MM.1S (cell line): Measurements from ENCODE around the gene ATF7IP.

Source experiments
- DNase-seq: peaks from one replicate; pipeline ENCODE4 v3.0.0-alpha.2; 2015
- H2AFZ ChIP-seq: fragments of 300-600 bp; sonication (generic); 2 replicates; pipeline ENCODE4 v1.6.0; 2016; ENCODE audit warnings: antibody characterized with exemption, low read length
- H3F3A ChIP-seq: fragments of 300-600 bp; sonication (generic); 2 replicates; pipeline ENCODE4 v1.6.1; 2016; ENCODE audit warnings: mild to moderate bottlenecking, antibody characterized with exemption, low read length, moderate library complexity, mixed read lengths; ENCODE audit not compliant: insufficient read depth
- H3K27ac ChIP-seq: fragments of 300-600 bp; sonication (generic); 2 replicates; pipeline ENCODE4 v1.5.1; 2016; ENCODE audit warnings: mild to moderate bottlenecking, low read length
- H3K27me3 ChIP-seq: fragments of 300-600 bp; sonication (generic); replicated peaks from 2 replicates; pipeline ENCODE4 v1.6.0; 2016; ENCODE audit warnings: low read length; ENCODE audit not compliant: insufficient read depth
- H3K36me3 ChIP-seq: fragments of 300-600 bp; sonication (generic); replicated peaks from 2 replicates; pipeline ENCODE4 v1.6.1; 2016; ENCODE audit warnings: mild to moderate bottlenecking, low read length, mixed read lengths; ENCODE audit not compliant: insufficient read depth
- H3K4me1 ChIP-seq: fragments of 300-600 bp; sonication (generic); 2 replicates; pipeline ENCODE4 v1.6.1; 2016; ENCODE audit warnings: low read length, mixed read lengths
- H3K4me2 ChIP-seq: fragments of 300-600 bp; sonication (generic); 2 replicates; pipeline ENCODE4 v1.6.0; 2016; ENCODE audit warnings: low read depth, low read length
- H3K4me3 ChIP-seq: fragments of 300-600 bp; sonication (generic); 2 replicates; pipeline ENCODE4 v1.5.1; 2016; ENCODE audit warnings: low read length, mixed read lengths
- H3K79me2 ChIP-seq: fragments of 300-600 bp; sonication (generic); 2 replicates; pipeline ENCODE4 v1.6.1; 2016; ENCODE audit warnings: mixed run types, low read length, mixed read lengths
- H3K9ac ChIP-seq: fragments of 300-600 bp; sonication (generic); 2 replicates; pipeline ENCODE4 v1.6.1; 2016; ENCODE audit warnings: low read length, mixed read lengths
- H3K9me2 ChIP-seq: fragments of 300-600 bp; sonication (generic); replicated peaks from 2 replicates; pipeline ENCODE4 v1.6.1; 2016; ENCODE audit warnings: mild to moderate bottlenecking, low read length, mixed read lengths; ENCODE audit not compliant: insufficient read depth
- H3K9me3 ChIP-seq: fragments of 300-600 bp; sonication (generic); replicated peaks from 2 replicates; pipeline ENCODE4 v1.6.1; 2016; ENCODE audit warnings: mild to moderate bottlenecking, low read length, mixed read lengths; ENCODE audit not compliant: insufficient read depth
- H4K20me1 ChIP-seq: fragments of 300-600 bp; sonication (generic); 2 replicates; pipeline ENCODE4 v1.6.1; 2016; ENCODE audit warnings: mild to moderate bottlenecking, low read length, moderate library complexity, mixed read lengths; ENCODE audit not compliant: insufficient read depth
- CTCF ChIP-seq: fragments of 300-600 bp; sonication (generic); IDR thresholded peaks from 2 replicates; pipeline ENCODE4 v1.5.1; 2016; ENCODE audit warnings: antibody characterized with exemption, low read length, mixed read lengths
- EZH2 ChIP-seq: fragments of 300-600 bp; sonication (generic); optimal IDR thresholded peaks from 2 replicates; pipeline ENCODE3; 2017; ENCODE audit warnings: low read depth, mild to moderate bottlenecking, antibody characterized with exemption, low read length, mixed read lengths
- EZH2phosphoT487 ChIP-seq: fragments of 300-600 bp; sonication (generic); IDR thresholded peaks from 2 replicates; pipeline ENCODE4 v1.6.1; 2018; ENCODE audit warnings: antibody characterized with exemption, low read length

ATF7IP gene

GRCh38 chr12:14430394-14430986 is 65.0 kb downstream of the ATF7IP start:
- Histone ChIP-seq H3K27me3 (no peaks in the 10 kb centered on the region), H3K4me2 (no peak overlapping the region), H3K9ac (no peak overlapping the region), H3K9me3 (no peaks in the 10 kb centered on the region), H3K79me2 (peaks cover 73% of the 10 kb centered on the region), H2AFZ (no peak overlapping the region), H3K27ac (no peak overlapping the region), H4K20me1 (no peaks in the 10 kb centered on the region), H3K4me1 (no peaks in the 10 kb centered on the region), H3K9me2 (no peaks in the 10 kb centered on the region), H3K36me3 (no peaks in the 10 kb centered on the region), H3K4me3 (no peak overlapping the region), H3F3A (no peaks in the 10 kb centered on the region)
- DNase-seq, result no peak
- TF ChIP-seq EZH2 (no peak), CTCF (no peak), EZH2phosphoT487 (no peak)

- DNase-seq, result no peak
- H3K36me3 ChIP-seq, result 0 out of 2 replicates have a peak, but pooled peaks cover 3% of the 10 kb centered on the region
- no peak overlapping the region for H3K27ac ChIP-seq
- no peaks in the 10 kb centered on the region for H3K9me3 ChIP-seq
- H3K9ac ChIP-seq, result no peak overlapping the region
- H3F3A ChIP-seq, result no peaks in the 10 kb centered on the region
- H3K4me2 ChIP-seq, result no peak overlapping the region
- H3K27me3 ChIP-seq, result no peaks in the 10 kb centered on the region
- H3K9me2 ChIP-seq, result no peaks in the 10 kb centered on the region
- H3K79me2 ChIP-seq, result peaks cover 62% of the 10 kb centered on the region
- no peak overlapping the region for H3K4me3 ChIP-seq
- TF ChIP-seq EZH2 (no peak), CTCF (no peak), EZH2phosphoT487 (no peak)
- no peaks in the 10 kb centered on the region for H3K4me1 ChIP-seq
- H2AFZ ChIP-seq, result no peak overlapping the region
- no peaks in the 10 kb centered on the region for H4K20me1 ChIP-seq
Measured at GRCh38 chr12:14431975-14432374, 66.5 kb downstream of the ATF7IP start.

GRCh38 chr12:14435627-14436026 is 70.1 kb downstream of the ATF7IP start:
- H3K36me3 ChIP-seq, result 0 out of 2 replicates have a peak, but pooled peaks cover 3% of the 10 kb centered on the region
- H2AFZ ChIP-seq, result no peak overlapping the region
- no peak for TF ChIP-seq CTCF
- TF ChIP-seq EZH2, result no peak
- no peak for TF ChIP-seq EZH2phosphoT487
- DNase-seq, result no peak
- H3K4me1 ChIP-seq, result no peaks in the 10 kb centered on the region
- no peak overlapping the region for H3K4me2 ChIP-seq
- no peaks in the 10 kb centered on the region for H3K9me2 ChIP-seq
- H3K9me3 ChIP-seq, result no peaks in the 10 kb centered on the region
- H3F3A ChIP-seq, result no peaks in the 10 kb centered on the region
- H3K4me3 ChIP-seq, result no peak overlapping the region
- no peak overlapping the region for H3K27ac ChIP-seq
- H3K27me3 ChIP-seq, result no peaks in the 10 kb centered on the region
- peaks cover 27% of the 10 kb centered on the region for H3K79me2 ChIP-seq
- H4K20me1 ChIP-seq, result no peaks in the 10 kb centered on the region
- H3K9ac ChIP-seq, result no peak overlapping the region
